A549 (cell line): ENCODE measurements around the gene SIGLEC5. TPM values are rescaled to one million over a fixed set of nuclear protein-coding genes. Genes with fewer than 3 reads are reported as not detected.

ENCODE experiments used
- ATAC-seq, 2 experiments: fragments of 200-7000 bp in 1 of 2; fragments of >200 bp in 1 of 2; cut with Nextera tagmentation in 1 of 2; cut with Tn5 transposase in 1 of 2; 3 replicates each; pipeline versions ENCODE4 v1.8.0 to v1.9.1; 2018 to 2020; ENCODE audit warnings: mild to moderate bottlenecking in 1 of 2, moderate library complexity in 1 of 2
- CTCF ChIA-PET: fragments of 300-600 bp; sonication (Branson Sonifier 250); formaldehyde crosslinking; extraction: SDS; loops from one replicate; lab custom pipeline; 2021; ENCODE audit warnings: antibody characterized with exemption, inconsistent platforms; lab: Yijun Ruan, JAX
- POLR2A ChIA-PET: fragments of 350-600 bp; formaldehyde crosslinking; extraction: SDS; loops from one replicate; lab custom pipeline; 2021; ENCODE audit warnings: antibody characterized with exemption, inconsistent platforms; lab: Yijun Ruan, JAX
- DNase-seq, 2 experiments: peaks; one replicate each; pipeline versions ENCODE4 v3.0.0 to v3.0.0-alpha.2; 2011 to 2016; ENCODE audit warnings: low read depth in 1 of 2, low spot score in 1 of 2
- FAIRE-seq: peaks from 2 replicates; lab custom pipeline; 2011; peaks lifted over from hg19 to GRCh38; lab: Jason Lieb, UNC
- H3K27ac ChIP-seq, 2 experiments: fragments of >200 bp; sonication (Bioruptor Twin); formaldehyde crosslinking; 3 replicates each; pipeline ENCODE4 v1.5.1; 2016 to 2017
- H3K4me1 ChIP-seq: fragments of >200 bp; sonication (Bioruptor Twin); formaldehyde crosslinking; 3 replicates; pipeline ENCODE4 v1.6.1; 2016
- H3K4me2 ChIP-seq: fragments of >200 bp; sonication (Bioruptor Twin); formaldehyde crosslinking; 3 replicates; pipeline ENCODE4 v1.6.1; 2016
- H3K4me3 ChIP-seq: fragments of >200 bp; sonication (Bioruptor Twin); formaldehyde crosslinking; 3 replicates; pipeline ENCODE4 v1.5.1; 2016
- H3K9me3 ChIP-seq: fragments of >200 bp; sonication (Bioruptor Twin); formaldehyde crosslinking; 3 replicates; pipeline ENCODE4 v1.6.1; 2016
- CBX2 ChIP-seq: fragments of 200-600 bp; sonication (generic); IDR thresholded peaks from 2 replicates; pipeline ENCODE4 v1.6.1; 2016; ENCODE audit warnings: low read depth, mild to moderate bottlenecking, borderline replicate concordance
- CBX8 ChIP-seq: fragments of 200-600 bp; sonication (generic); IDR thresholded peaks from 2 replicates; pipeline ENCODE4 v1.6.1; 2016
- CEBPB ChIP-seq, 2 experiments: fragments of >200 bp in 1 of 2; sonication (Bioruptor Twin) in 1 of 2; formaldehyde crosslinking in 1 of 2; IDR thresholded peaks; 2 replicates each; pipeline ENCODE4 v1.6.1; 2012 to 2016
- CHD4 ChIP-seq: fragments of 200-600 bp; sonication (generic); IDR thresholded peaks from 2 replicates; pipeline ENCODE4 v1.6.1; 2016; ENCODE audit warnings: antibody characterized with exemption, mild to moderate bottlenecking, borderline replicate concordance
- EHF ChIP-seq: fragments of 250-450 bp; sonication (Bioruptor Pico); IDR thresholded peaks from 2 replicates; pipeline ENCODE4 v1.5.0; 2020; ENCODE audit warnings: mild to moderate bottlenecking
- EHMT2 ChIP-seq: fragments of 200-600 bp; sonication (generic); IDR thresholded peaks from 2 replicates; pipeline ENCODE4 v1.6.1; 2016; ENCODE audit warnings: antibody characterized with exemption, low read depth, mild to moderate bottlenecking, moderate library complexity
- ESRRA ChIP-seq: fragments of 150-350 bp; IDR thresholded peaks from 2 replicates; pipeline ENCODE4 v1.6.1; 2014; ENCODE audit warnings: mild to moderate bottlenecking, low read length, borderline replicate concordance
- FOSB ChIP-seq: fragments of 250-450 bp; sonication (Bioruptor Pico); IDR thresholded peaks from 2 replicates; pipeline ENCODE4 v1.5.0; 2020; ENCODE audit warnings: mild to moderate bottlenecking, moderate library complexity
- FOSL2 ChIP-seq, 2 experiments: fragments of 450-650 bp in 1 of 2; fragments of >200 bp in 1 of 2; sonication (Bioruptor Twin) in 1 of 2; formaldehyde crosslinking; IDR thresholded peaks; 2 replicates each; pipeline versions ENCODE4 v1.5.0 to v1.6.1; 2016 to 2020; ENCODE audit warnings: mild to moderate bottlenecking in 1 of 2, moderate library complexity in 1 of 2
- FOXS1 ChIP-seq: fragments of 250-450 bp; sonication (Bioruptor Pico); IDR thresholded peaks from 2 replicates; pipeline ENCODE4 v1.5.0; 2020; ENCODE audit warnings: mild to moderate bottlenecking, moderate library complexity
- GATA3 ChIP-seq: IDR thresholded peaks from 2 replicates; pipeline ENCODE4 v1.6.1; 2012; ENCODE audit warnings: borderline replicate concordance
- HES2 ChIP-seq: fragments of >200 bp; sonication (Bioruptor Twin); formaldehyde crosslinking; IDR thresholded peaks from 2 replicates; pipeline ENCODE4 v1.6.1; 2016
- HMGXB4 ChIP-seq: fragments of 250-450 bp; sonication (Bioruptor Pico); IDR thresholded peaks from 2 replicates; pipeline ENCODE4 v1.5.0; 2021; ENCODE audit warnings: mild to moderate bottlenecking, moderate library complexity, borderline replicate concordance
- HOXA7 ChIP-seq: fragments of 250-450 bp; sonication (Bioruptor Pico); IDR thresholded peaks from 2 replicates; pipeline ENCODE4 v1.5.0; 2020; ENCODE audit warnings: mild to moderate bottlenecking, moderate library complexity
- HOXB13 ChIP-seq: fragments of 250-450 bp; sonication (Bioruptor Pico); IDR thresholded peaks from 2 replicates; pipeline ENCODE4 v1.5.0; 2020; ENCODE audit warnings: low read depth, mild to moderate bottlenecking, moderate library complexity
- JUN ChIP-seq, 2 experiments: fragments of >200 bp; sonication (Bioruptor Twin); formaldehyde crosslinking; IDR thresholded peaks; 2 replicates in 1 of 2; 3 replicates in 1 of 2; pipeline ENCODE4 v1.6.1; 2016 to 2017
- JUNB ChIP-seq: fragments of >200 bp; sonication (Bioruptor Twin); formaldehyde crosslinking; IDR thresholded peaks from 2 replicates; pipeline ENCODE4 v1.6.1; 2016
- KDM1A ChIP-seq: fragments of 200-600 bp; sonication (generic); IDR thresholded peaks from 2 replicates; pipeline ENCODE4 v1.6.1; 2016; ENCODE audit warnings: low read depth, mild to moderate bottlenecking
- KDM5A ChIP-seq: fragments of 200-600 bp; sonication (generic); IDR thresholded peaks from 2 replicates; pipeline ENCODE4 v1.6.1; 2016; ENCODE audit warnings: antibody characterized with exemption, mild to moderate bottlenecking
- MAFK ChIP-seq: fragments of 450-650 bp; IDR thresholded peaks from 2 replicates; pipeline ENCODE4 v1.6.1; 2014; ENCODE audit not compliant: partially characterized antibody
- MAX ChIP-seq: IDR thresholded peaks from 2 replicates; pipeline ENCODE4 v1.6.1; 2012
- MYC ChIP-seq: IDR thresholded peaks from 2 replicates; pipeline ENCODE4 v1.6.1; 2012; ENCODE audit warnings: mild to moderate bottlenecking, inconsistent platforms, low read length, improper control_type of control experiment, borderline replicate concordance
- PHF8 ChIP-seq: fragments of 200-600 bp; sonication (generic); IDR thresholded peaks from 2 replicates; pipeline ENCODE4 v1.6.1; 2016; ENCODE audit warnings: low read depth, mild to moderate bottlenecking, antibody characterized with exemption, moderate library complexity, borderline replicate concordance
- POLR2A ChIP-seq: IDR thresholded peaks from 2 replicates; pipeline ENCODE4 v1.6.1; 2012; ENCODE audit warnings: mild to moderate bottlenecking, low read length
- RARB ChIP-seq: fragments of 250-450 bp; sonication (Bioruptor Pico); IDR thresholded peaks from 2 replicates; pipeline ENCODE4 v1.8.0; 2021; ENCODE audit warnings: mild to moderate bottlenecking, moderate library complexity
- RFX5 ChIP-seq: fragments of 450-650 bp; IDR thresholded peaks from 2 replicates; pipeline ENCODE4 v1.7.1; 2014; ENCODE audit warnings: antibody characterized with exemption, mild to moderate bottlenecking, moderate library complexity
- SMC3 ChIP-seq: fragments of >200 bp; sonication (Bioruptor Twin); formaldehyde crosslinking; IDR thresholded peaks from 3 replicates; pipeline ENCODE4 v1.6.1; 2018; ENCODE audit warnings: inconsistent platforms
- TFCP2L1 ChIP-seq: fragments of 250-450 bp; sonication (Bioruptor Pico); IDR thresholded peaks from 2 replicates; pipeline ENCODE4 v1.5.0; 2021; ENCODE audit warnings: mild to moderate bottlenecking
- USF2 ChIP-seq: fragments of 450-650 bp; IDR thresholded peaks from 2 replicates; pipeline ENCODE4 v1.6.1; 2014; ENCODE audit warnings: antibody characterized with exemption
- ZFP36 ChIP-seq: fragments of 450-650 bp; IDR thresholded peaks from 2 replicates; pipeline ENCODE4 v1.6.1; 2014; ENCODE audit warnings: borderline replicate concordance; ENCODE audit not compliant: partially characterized antibody
- WGBS: methylation state at CpG from one replicate; pipeline ENCODE4 v1.1.6; 2017; ENCODE audit errors: missing lambda C conversion rate; 5-methylcytosine and 5-hydroxymethylcytosine counted together
- polyA plus RNA-seq, 4 experiments: library from polyadenylated mRNA; depleted of rRNA in 3 of 4; stranded (reverse); fragments of >200 nt; fragmentation: RNase III in 1 of 4; extraction: RNeasy Plus Mini Kit Qiagen cat#74134 plus additional on column Dnase treatment in 1 of 4; gene quantifications; 2 replicates in 3 of 4; 3 replicates in 1 of 4; pipeline ENCODE4 v1.2.3, GENCODE V29; 2011 to 2017

SIGLEC5 gene
- polyA plus RNA-seq, 2 of the 4 experiments (the other 2 are of a cell fraction): not detected

GRCh38 chr19:51570962-51571575 is 59.1 kb downstream of the SIGLEC5 start, which contains the start of gene ZNF175:
Gene ZNF175, plus strand, starts transcription at chr19:51571283. Its CDS starts 2,047 bp downstream, at chr19:51573330.
- 0 out of 3 replicates have a peak, but pooled peaks cover 4% of the 10 kb centered on the region for H3K4me1 ChIP-seq
- peak within 1 kb of the TSS; percentile 65 for H3K4me3 ChIP-seq
- POLR2A ChIA-PET: interaction anchor here (0.7 to 1.5 kb wide), 4 partner anchors 24 to 232 kb away, joined by 6 to 9 read pairs (median 8); no protein-coding TSS in a partner anchor
- peak within 1 kb of the TSS; percentile 60 to 83 for H3K27ac ChIP-seq
- peak; percentile 97 to 100 for ATAC-seq
- peak within 1 kb of the TSS; percentile 92 for H3K4me2 ChIP-seq
- DNase-seq: peak; percentile 95 to 99
- peak; percentile 100 for FAIRE-seq
- TF ChIP-seq HMGXB4 (CRISPR knock-in tag) (no peak), TFCP2L1 (CRISPR knock-in tag) (no peak), USF2 (no peak), POLR2A (peak; percentile 34; the same call in 1 of the 2 replicates), GATA3 (peak; percentile 43; the same call in 1 of the 2 replicates), CEBPB (IDR thresholded peaks at IDR 0.05) (peak in 1 of 2 experiments; percentile 22; a peak in 1 of 4 replicates), MAX (peak; percentile 53; the same call in 1 of the 2 replicates), CBX8 (no peak), FOXS1 (no peak), PHF8 (peak; percentile 61), EHMT2 (peak; percentile 62; the same call in 1 of the 2 replicates), MYC (no peak), EHF (no peak), FOSB (CRISPR knock-in tag) (no peak), ZFP36 (no peak), RARB (CRISPR knock-in tag) (no peak), HOXB13 (peak; percentile 60; the same call in 1 of the 2 replicates), KDM1A (peak; percentile 40; the same call in 1 of the 2 replicates), HOXA7 (CRISPR knock-in tag) (no peak), JUN (IDR thresholded peaks at IDR 0.05) (peak in 1 of 2 experiments; percentile 80; a peak in 1 of 5 replicates), CHD4 (no peak), ESRRA (no peak)
- 1% methylated on average over 30 of the region's 30 CpGs for WGBS
- H3K9me3 ChIP-seq: peaks cover 25% of the 10 kb centered on the region
- CTCF ChIA-PET: interaction anchor here (0.6 kb wide), 2 partner anchors 176 to 201 kb away, joined by 3 read pairs; no protein-coding TSS in a partner anchor

GRCh38 chr19:51568456-51568855 is 61.7 kb downstream of the SIGLEC5 start:
- WGBS: 0% methylated on average over 1 of the region's 1 CpG
- ChIA-PET CTCF (no interaction called here), POLR2A (no interaction called here)
- Histone ChIP-seq H3K4me3 (no peak overlapping the region), H3K4me1 (0 out of 3 replicates have a peak, but pooled peaks cover 4% of the 10 kb centered on the region), H3K27ac (no peak overlapping the region), H3K9me3 (peaks cover 20% of the 10 kb centered on the region), H3K4me2 (no peak overlapping the region)
- TF ChIP-seq FOXS1 (no peak), EHF (no peak), JUNB (no peak), KDM5A (no peak), CBX2 (no peak), FOSL2 (IDR thresholded peaks at IDR 0.05) (no peak), FOSL2 (CRISPR knock-in tag; IDR thresholded peaks at IDR 0.05) (no peak), MAFK (no peak), RFX5 (no peak), HES2 (no peak), SMC3 (no peak)
- no peak for ATAC-seq
- no peak for DNase-seq
- FAIRE-seq: no peak
